K562 (cell line): ENCODE measurements around the gene NEDD1. TPM values are rescaled to one million over a fixed set of nuclear protein-coding genes. Genes with fewer than 3 reads are reported as not detected.

ENCODE experiments used
- ATAC-seq: fragments of 200-7000 bp; cut with Tn5 transposase; 3 replicates; pipeline ENCODE4 v1.9.1; 2020; ENCODE audit warnings: moderate library complexity
- BruUV-seq: library from RNA; stranded (reverse); fragments of 400-500 nt; replicated peaks from 2 replicates; lab custom pipeline; 2021; lab: Mats Ljungman, UMichigan
- CTCF ChIA-PET: fragments of 300-600 bp; formaldehyde crosslinking; extraction: SDS; loops from one replicate; lab custom pipeline; 2021; ENCODE audit warnings: low intra/inter-chr PET ratio; lab: Yijun Ruan, JAX
- POLR2A ChIA-PET: fragments of 300-600, 350-650 bp; sonication (Branson Sonifier 250); formaldehyde crosslinking; extraction: SDS; loops from one replicate; lab custom pipeline; 2021; ENCODE audit warnings: antibody characterized with exemption, inconsistent platforms; lab: Yijun Ruan, JAX
- DNase-seq, 4 experiments: peaks; one replicate each; pipeline versions ENCODE4 v3.0.0 to v3.0.0-alpha.2; 2011 to 2018; ENCODE audit warnings: low spot score in 3 of 4, mixed read lengths in 3 of 4; ENCODE audit errors: extremely low read depth in 1 of 4
- FAIRE-seq: peaks from 2 replicates; lab custom pipeline; 2011; peaks lifted over from hg19 to GRCh38; lab: Jason Lieb, UNC
- H2AFZ ChIP-seq: 2 replicates; pipeline ENCODE4 v1.6.0; 2011; ENCODE audit warnings: low read depth, low read length, control low read depth, inconsistent platforms
- H3K27ac ChIP-seq: fragments of 200-600 bp; 3 replicates; pipeline ENCODE4 v1.8.0; 2011; ENCODE audit warnings: low read depth, mild to moderate bottlenecking, control low read depth, inconsistent platforms, low read length, moderate library complexity, mixed read lengths; ENCODE audit errors: extremely low read depth
- H3K27me3 ChIP-seq, 2 experiments: fragments of 300-600 bp in 1 of 2; 2 replicates in 1 of 2; 3 replicates in 1 of 2; pipeline versions ENCODE4 v1.6.0 to v1.8.0; 2011; ENCODE audit warnings: inconsistent platforms in 2 of 2, low read length in 2 of 2, mild to moderate bottlenecking in 1 of 2, mixed read lengths in 1 of 2, moderate library complexity in 1 of 2; ENCODE audit not compliant: control insufficient read depth in 2 of 2, insufficient read depth in 2 of 2
- H3K36me3 ChIP-seq: fragments of 300-600 bp; 3 replicates; pipeline ENCODE4 v1.8.0; 2011; ENCODE audit warnings: mild to moderate bottlenecking, low read length, inconsistent platforms; ENCODE audit not compliant: control insufficient read depth, insufficient read depth
- H3K4me1 ChIP-seq, 2 experiments: fragments of 200-600 bp in 1 of 2; replicated peaks in 1 of 2; 2 replicates in 1 of 2; 3 replicates in 1 of 2; pipeline versions ENCODE4 v1.5.1 to v1.8.0; 2011; ENCODE audit warnings: inconsistent platforms in 2 of 2, low read length in 2 of 2, mild to moderate bottlenecking in 1 of 2, mixed read lengths in 1 of 2, moderate library complexity in 1 of 2; ENCODE audit not compliant: control insufficient read depth in 2 of 2, insufficient read depth in 2 of 2
- H3K4me2 ChIP-seq: 2 replicates; pipeline ENCODE4 v1.6.1; 2011; ENCODE audit warnings: low read length, control low read depth, inconsistent platforms, mixed read lengths; ENCODE audit not compliant: insufficient read depth
- H3K4me3 ChIP-seq: fragments of 200-600 bp; sonication (generic), shearing (Covaris generic); 2 replicates; pipeline ENCODE4 v1.5.1; 2016; ENCODE audit warnings: control low read depth, inconsistent platforms
- H3K79me2 ChIP-seq: fragments of 200-600 bp; 3 replicates; pipeline ENCODE4 v1.8.0; 2011; ENCODE audit warnings: low read length, inconsistent platforms; ENCODE audit not compliant: control insufficient read depth, insufficient read depth
- H3K9ac ChIP-seq, 2 experiments: 2 replicates each; pipeline versions ENCODE4 v1.6.0 to v1.6.1; 2011; ENCODE audit warnings: low read depth in 2 of 2, low read length in 2 of 2, control low read depth in 1 of 2, inconsistent platforms in 1 of 2, mild to moderate bottlenecking in 1 of 2, mixed read lengths in 1 of 2; ENCODE audit not compliant: insufficient read depth in 1 of 2
- H3K9me1 ChIP-seq: one replicate; pipeline ENCODE4 v1.6.0; 2011; ENCODE audit warnings: inconsistent platforms, mild to moderate bottlenecking, low read length, moderate library complexity; ENCODE audit not compliant: control insufficient read depth, insufficient read depth
- H3K9me3 ChIP-seq: replicated peaks from 2 replicates; pipeline ENCODE4 v1.5.1; 2011; ENCODE audit warnings: low read depth, low read length, inconsistent platforms; ENCODE audit not compliant: control insufficient read depth, insufficient read depth
- H4K20me1 ChIP-seq: replicated peaks from 2 replicates; pipeline ENCODE4 v1.6.1; 2011; ENCODE audit warnings: low read length, inconsistent platforms, mixed read lengths; ENCODE audit not compliant: control insufficient read depth, insufficient read depth
- ARID2 ChIP-seq: fragments of 450-650 bp; IDR thresholded peaks from 2 replicates; pipeline ENCODE4 v1.6.1; 2017; ENCODE audit warnings: antibody characterized with exemption, mild to moderate bottlenecking
- BRF1 ChIP-seq: IDR thresholded peaks from 3 replicates; pipeline ENCODE4 v1.6.1; 2011; ENCODE audit warnings: borderline replicate concordance, mild to moderate bottlenecking; ENCODE audit not compliant: insufficient read length; ENCODE audit errors: extremely low read depth
- MTF1 ChIP-seq: fragments of 250-450 bp; sonication (Bioruptor Pico); IDR thresholded peaks from 2 replicates; pipeline ENCODE4 v1.9.0; 2021; ENCODE audit warnings: moderate library complexity, mild to moderate bottlenecking, inconsistent platforms, borderline replicate concordance
- NR2C2 ChIP-seq, 2 experiments: fragments of 200-800 bp in 1 of 2; sonication (Bioruptor generic) in 1 of 2; sonication (generic) in 1 of 2; formaldehyde crosslinking in 1 of 2; IDR thresholded peaks; 2 replicates each; pipeline versions ENCODE4 v1.6.1 to v1.8.0; 2016 to 2022; ENCODE audit warnings: mild to moderate bottlenecking in 1 of 2, missing compliant biosample characterization in 1 of 2, missing genetic modification characterization in 1 of 2, missing genetic modification reagents in 1 of 2
- WGBS: fragments of 100-300 bp; shearing (Covaris generic); methylation state at CpG from one replicate; pipeline ENCODE4 v1.1.6; 2016; ENCODE audit warnings: low coverage, mixed read lengths; ENCODE audit not compliant: insufficient coverage; ENCODE audit errors: missing lambda C conversion rate; 5-methylcytosine and 5-hydroxymethylcytosine counted together
- in situ Hi-C: fragments of 300-500 bp; cut with MboI; formaldehyde crosslinking; loops from 4 replicates; pipeline ENCODE4 v1.15.0; 2018; ENCODE audit warnings: inconsistent platforms, mixed read lengths
- intact Hi-C: fragments of 100-400 bp; cut with micrococcal nuclease; formaldehyde crosslinking; loops from 2 replicates; pipeline ENCODE4 v1.14.2; 2022
- polyA plus RNA-seq, 8 experiments: library from polyadenylated mRNA; depleted of rRNA in 4 of 8; stranded (reverse) in 5 of 8; unstranded in 3 of 8; fragments of >200 nt; fragmentation: Nextera tagmentation in 2 of 8; fragmentation: Illumina TruSeq in 1 of 8; extraction: Ambion mirVana in 2 of 8; extraction: Trizol in 1 of 8; gene quantifications; 2 replicates each; pipeline versions ENCODE4 v1.2.1 to v1.2.3, GENCODE V29; 2011 to 2014; ENCODE audit warnings: inconsistent platforms in 1 of 8, missing spikeins in 1 of 8
- total RNA-seq, 7 experiments: library from RNA; depleted of rRNA in 6 of 7; stranded (reverse); fragments of >200 nt in 6 of 7; fragmentation: Illumina TruSeq in 2 of 7; extraction: Trizol in 2 of 7; gene quantifications; 2 replicates each; pipeline versions ENCODE4 v1.2.1 to v1.2.3, GENCODE V29; 2011 to 2021; ENCODE audit warnings: low replicate concordance in 1 of 7
- TF ChIP-seq, protein P1 (sequence below): sonication (generic); formaldehyde crosslinking; IDR thresholded peaks from 2 replicates; pipeline ENCODE4 v1.9.0; 2022; ENCODE audit warnings: mild to moderate bottlenecking, missing genetic modification reagents

Gene NEDD1
- total and polyA plus RNA-seq, 9 of the 15 experiments (the other 6 are each of a cell fraction or from before 2014, with no cell fraction given): 7.5 to 29.3 (median 14.8) TPM

GRCh38 chr12:96919510-96920210 is 12.6 kb downstream of the NEDD1 start:
- WGBS: 87% methylated on average over 2 of the region's 2 CpGs
- POLR2A ChIA-PET: interaction anchor here (1.2 kb wide), 1 partner anchor 12 kb away, joined by 4 read pairs; no protein-coding TSS in a partner anchor

DNA sequence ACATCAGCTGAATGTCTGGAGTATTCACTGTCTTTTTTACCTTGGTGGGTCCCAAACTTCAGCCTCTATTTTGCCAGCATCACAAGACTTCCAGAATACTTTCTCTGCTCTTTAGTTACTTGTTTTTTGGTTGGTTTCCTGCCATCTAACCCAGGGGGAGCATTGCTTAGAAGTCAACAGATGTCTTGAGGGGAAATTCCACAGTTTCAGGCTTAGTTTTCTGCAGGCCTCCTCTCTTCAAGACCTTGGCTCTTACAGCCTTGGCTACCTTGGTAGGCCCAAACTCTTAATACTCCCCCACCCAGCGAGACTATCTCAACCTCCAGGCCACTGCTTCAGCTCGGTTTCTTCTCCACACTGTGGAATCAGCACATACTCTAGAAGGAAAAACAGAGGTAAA is 41.7 kb downstream of the NEDD1 start:
- WGBS: 69% methylated on average over 2 of the region's 2 CpGs
- H2AFZ ChIP-seq: no peak overlapping the region
- H3K27ac ChIP-seq: no peak overlapping the region
- intact Hi-C loops (no loop called here), in situ Hi-C loops (no loop called here)
- BruUV-seq: no TSS peak
- no peaks in the 10 kb centered on the region for H4K20me1 ChIP-seq
- H3K9ac ChIP-seq: no peak overlapping the region
- TF ChIP-seq ARID2 (no peak), MTF1 (CRISPR knock-in tag) (no peak)
- H3K4me3 ChIP-seq: no peak overlapping the region
- H3K79me2 ChIP-seq: no peaks in the 10 kb centered on the region
- ChIA-PET POLR2A (interaction anchor here (0.6 kb wide), 1 partner anchor 337 kb away, joined by 3 read pairs; no protein-coding TSS in a partner anchor), CTCF (no interaction called here)
- H3K36me3 ChIP-seq: peaks cover 13% of the 10 kb centered on the region; the same call in 1 of the 3 replicates
- no peak for FAIRE-seq
- H3K9me3 ChIP-seq: no peaks in the 10 kb centered on the region
- H3K4me2 ChIP-seq: no peak overlapping the region
- no peaks in the 10 kb centered on the region for H3K9me1 ChIP-seq
- H3K4me1 ChIP-seq: no peaks in the 10 kb centered on the region
- H3K27me3 ChIP-seq: no peaks in the 10 kb centered on the region
- DNase-seq: no peak
- ATAC-seq: no peak

More at GRCh38 chr12:96919510-96920210, 12.6 kb downstream of the NEDD1 start:
- Histone ChIP-seq H3K9ac (no peak overlapping the region), H3K4me3 (no peak overlapping the region), H3K4me1 (no peaks in the 10 kb centered on the region), H3K79me2 (no peaks in the 10 kb centered on the region), H3K27me3 (no peaks in the 10 kb centered on the region), H4K20me1 (no peaks in the 10 kb centered on the region), H3K9me3 (no peaks in the 10 kb centered on the region), H3K9me1 (no peaks in the 10 kb centered on the region), H3K4me2 (no peak overlapping the region), H3K27ac (no peak overlapping the region), H2AFZ (no peak overlapping the region), H3K36me3 (peaks cover 3% of the 10 kb centered on the region; the same call in 1 of the 3 replicates)
- no peak for DNase-seq
- no peak for FAIRE-seq
- no TSS peak for BruUV-seq
- TF ChIP-seq BRF1: no peak
- TF ChIP-seq, protein P1, sequence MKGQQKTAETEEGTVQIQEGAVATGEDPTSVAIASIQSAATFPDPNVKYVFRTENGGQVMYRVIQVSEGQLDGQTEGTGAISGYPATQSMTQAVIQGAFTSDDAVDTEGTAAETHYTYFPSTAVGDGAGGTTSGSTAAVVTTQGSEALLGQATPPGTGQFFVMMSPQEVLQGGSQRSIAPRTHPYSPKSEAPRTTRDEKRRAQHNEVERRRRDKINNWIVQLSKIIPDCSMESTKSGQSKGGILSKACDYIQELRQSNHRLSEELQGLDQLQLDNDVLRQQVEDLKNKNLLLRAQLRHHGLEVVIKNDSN (CRISPR knock-in tag): no peak
- no peak for TF ChIP-seq NR2C2 (CRISPR knock-in tag; IDR thresholded peaks at IDR 0.05)
- TF ChIP-seq NR2C2 (tag; IDR thresholded peaks at IDR 0.05): no peak
- ATAC-seq: no peak
- intact Hi-C loops (no loop called here), in situ Hi-C loops (no loop called here)
- CTCF ChIA-PET: no interaction called here
